Caco-2 (cell line): Measurements from ENCODE around the gene PFKP. TPM values are rescaled to one million over a fixed set of nuclear protein-coding genes. Genes with fewer than 3 reads are reported as not detected.

Source experiments
- BruUV-seq: library from RNA; stranded (reverse); fragments of 400-500 nt; replicated peaks from 2 replicates; lab custom pipeline; 2021; lab: Mats Ljungman, UMichigan
- CTCF ChIA-PET: fragments of 300-600 bp; sonication (Branson Sonifier 250); formaldehyde crosslinking; loops from one replicate; lab custom pipeline; 2022; ENCODE audit warnings: antibody characterized with exemption; lab: Charles Lee
- POLR2A ChIA-PET: fragments of 300-600 bp; sonication (Branson Sonifier 250); formaldehyde crosslinking; loops from one replicate; lab custom pipeline; 2022; ENCODE audit warnings: antibody characterized with exemption; lab: Charles Lee
- DNase-seq, 2 experiments: peaks; one replicate each; pipeline versions ENCODE4 v3.0.0 to v3.0.0-alpha.2; 2020 to 2022
- H3K27me3 ChIP-seq: replicated peaks from 2 replicates; pipeline ENCODE4 v1.6.0; 2011; ENCODE audit warnings: low read length; ENCODE audit not compliant: control insufficient read depth, insufficient read depth
- H3K36me3 ChIP-seq: 2 replicates; pipeline ENCODE4 v1.5.1; 2011; ENCODE audit warnings: low read length; ENCODE audit not compliant: control insufficient read depth, insufficient read depth
- H3K4me1 ChIP-seq: fragments of 250-450 bp; sonication (Bioruptor Pico); 2 replicates; pipeline ENCODE4 v1.5.1; 2020; ENCODE audit warnings: mild to moderate bottlenecking
- H3K4me3 ChIP-seq: 2 replicates; pipeline ENCODE4 v1.5.1; 2011; ENCODE audit warnings: low read depth, mild to moderate bottlenecking, control low read depth, low read length
- H3K9me3 ChIP-seq: fragments of 250-450 bp; sonication (Bioruptor Pico); 2 replicates; pipeline ENCODE4 v1.5.1; 2020; ENCODE audit warnings: mild to moderate bottlenecking, moderate library complexity
- H3K27ac Mint-ChIP-seq: one replicate; pipeline ENCODE4 v1.8.0; 2022; ENCODE audit warnings: mixed read lengths; ENCODE audit not compliant: unreplicated experiment
- H3K27me3 Mint-ChIP-seq: one replicate; pipeline ENCODE4 v1.8.0; 2022; ENCODE audit warnings: mixed read lengths; ENCODE audit not compliant: insufficient read depth, unreplicated experiment
- H3K36me3 Mint-ChIP-seq: one replicate; pipeline ENCODE4 v1.8.0; 2022; ENCODE audit warnings: mild to moderate bottlenecking, mixed read lengths; ENCODE audit not compliant: insufficient read depth, unreplicated experiment
- H3K4me1 Mint-ChIP-seq: one replicate; pipeline ENCODE4 v1.8.0; 2022; ENCODE audit warnings: low read depth, mixed read lengths; ENCODE audit not compliant: unreplicated experiment
- H3K4me3 Mint-ChIP-seq: one replicate; pipeline ENCODE4 v1.8.0; 2022; ENCODE audit warnings: mild to moderate bottlenecking, moderate library complexity, mixed read lengths; ENCODE audit not compliant: unreplicated experiment
- H3K9me3 Mint-ChIP-seq: one replicate; pipeline ENCODE4 v1.8.0; 2022; ENCODE audit warnings: mixed read lengths; ENCODE audit not compliant: unreplicated experiment
- CTCF ChIP-seq, 2 experiments: fragments of 200-600 bp in 1 of 2; IDR thresholded peaks; 1 replicate in 1 of 2; 2 replicates in 1 of 2; pipeline versions ENCODE4 v1.5.1 to v1.8.0; 2011 to 2022; ENCODE audit warnings: antibody characterized with exemption in 1 of 2, control low read depth in 1 of 2, inconsistent platforms in 1 of 2, low read depth in 1 of 2, low read length in 1 of 2, mild to moderate bottlenecking in 1 of 2, moderate library complexity in 1 of 2; ENCODE audit not compliant: insufficient read depth in 1 of 2, severe bottlenecking in 1 of 2, unreplicated experiment in 1 of 2
- intact Hi-C: fragments of 100-400 bp; cut with micrococcal nuclease; formaldehyde crosslinking; loops from one replicate; pipeline ENCODE4 v1.10.0; 2022; ENCODE audit not compliant: unreplicated experiment
- total RNA-seq: library from RNA; stranded (reverse); gene quantifications from 2 replicates; pipeline ENCODE4 v1.2.3, GENCODE V29; 2022

The PFKP gene
- total RNA-seq, 1 experiment from 2014 or later: 218 TPM

GRCh38 chr10:3162533-3162932, 95.2 kb downstream of the PFKP start:
- CTCF ChIA-PET: no interaction called here
- H3K36me3 ChIP-seq: peaks cover 5% of the 10 kb centered on the region; the same call in 1 of the 2 replicates

GRCh38 chr10:3163879-3164278, 96.5 kb downstream of the PFKP start:
- no peak overlapping the region for H3K4me3 Mint-ChIP-seq
- no peaks in the 10 kb centered on the region for H3K4me1 Mint-ChIP-seq
- ChIA-PET CTCF (no interaction called here), POLR2A (interaction anchor here (0.8 kb wide), 1 partner anchor 8 kb away, joined by 3 read pairs; the partner anchor contains the start of gene PITRM1)
- Histone ChIP-seq H3K4me3 (no peak overlapping the region), H3K36me3 (peaks cover 4% of the 10 kb centered on the region; the same call in 1 of the 2 replicates), H3K27me3 (no peaks in the 10 kb centered on the region), H3K4me1 (no peaks in the 10 kb centered on the region), H3K9me3 (no peaks in the 10 kb centered on the region)
- intact Hi-C loops: no loop called here
- H3K9me3 Mint-ChIP-seq: no peaks in the 10 kb centered on the region
- H3K36me3 Mint-ChIP-seq: peaks cover 59% of the 10 kb centered on the region
- no peak for DNase-seq
- BruUV-seq: no TSS peak
- TF ChIP-seq CTCF (IDR thresholded peaks at IDR 0.05; ENCODE audit: insufficient read depth in 1 of 2, low read depth in 1 of 2, low read length in 1 of 2, severe bottlenecking in 1 of 2, unreplicated experiment in 1 of 2): no peak
- H3K27me3 Mint-ChIP-seq: no peaks in the 10 kb centered on the region
- H3K27ac Mint-ChIP-seq: no peak overlapping the region

More at GRCh38 chr10:3162533-3162932, 95.2 kb downstream of the PFKP start:
- Histone ChIP-seq H3K9me3 (no peaks in the 10 kb centered on the region), H3K4me3 (no peak overlapping the region), H3K27me3 (no peaks in the 10 kb centered on the region), H3K4me1 (no peaks in the 10 kb centered on the region)
- no TSS peak for BruUV-seq
- DNase-seq: peak in 1 of 2 experiments; percentile 32
- H3K36me3 Mint-ChIP-seq: peaks cover 66% of the 10 kb centered on the region
- POLR2A ChIA-PET: interaction anchor here (0.5 kb wide), 1 partner anchor 24 kb away, joined by 4 read pairs; no protein-coding TSS in a partner anchor
- peak; percentile 25 to 44 for TF ChIP-seq CTCF (IDR thresholded peaks at IDR 0.05; ENCODE audit: insufficient read depth in 1 of 2, low read depth in 1 of 2, low read length in 1 of 2, severe bottlenecking in 1 of 2, unreplicated experiment in 1 of 2)
- no peak overlapping the region for H3K27ac Mint-ChIP-seq
- no peaks in the 10 kb centered on the region for H3K4me1 Mint-ChIP-seq
- no peaks in the 10 kb centered on the region for H3K27me3 Mint-ChIP-seq
- H3K4me3 Mint-ChIP-seq: no peak overlapping the region
- intact Hi-C loops: no loop called here
- H3K9me3 Mint-ChIP-seq: no peaks in the 10 kb centered on the region

- Histone ChIP-seq H3K27me3 (no peaks in the 10 kb centered on the region), H3K36me3 (peaks cover 4% of the 10 kb centered on the region; the same call in 1 of the 2 replicates), H3K9me3 (no peaks in the 10 kb centered on the region), H3K4me3 (no peak overlapping the region), H3K4me1 (no peaks in the 10 kb centered on the region)
- Mint-ChIP-seq H3K4me1 (no peaks in the 10 kb centered on the region), H3K27me3 (no peaks in the 10 kb centered on the region), H3K4me3 (no peak overlapping the region), H3K27ac (no peak overlapping the region), H3K9me3 (no peaks in the 10 kb centered on the region), H3K36me3 (peaks cover 46% of the 10 kb centered on the region)
- no peak for DNase-seq
- ChIA-PET POLR2A (interaction anchor here (0.5 to 0.6 kb wide), 2 partner anchors 11 to 78 kb away, joined by 4 to 7 read pairs; no protein-coding TSS in a partner anchor), CTCF (no interaction called here)
- no TSS peak for BruUV-seq
- TF ChIP-seq CTCF (IDR thresholded peaks at IDR 0.05; ENCODE audit: insufficient read depth in 1 of 2, low read depth in 1 of 2, low read length in 1 of 2, severe bottlenecking in 1 of 2, unreplicated experiment in 1 of 2): no peak
- intact Hi-C loops: no loop called here
These were observed 97.8 kb downstream of the PFKP start for GRCh38 chr10:3165196-3165595.
